ENCODE results near the gene OXGR1. TPM values are rescaled to one million over a fixed set of nuclear protein-coding genes. Genes with fewer than 3 reads are reported as not detected.

OXGR1 gene
- total and polyA plus RNA-seq, 2 of the 8 experiments (the other 6 are each of a cell fraction or from before 2014, with no cell fraction given), result 0.34 to 1.8 TPM

DNA sequence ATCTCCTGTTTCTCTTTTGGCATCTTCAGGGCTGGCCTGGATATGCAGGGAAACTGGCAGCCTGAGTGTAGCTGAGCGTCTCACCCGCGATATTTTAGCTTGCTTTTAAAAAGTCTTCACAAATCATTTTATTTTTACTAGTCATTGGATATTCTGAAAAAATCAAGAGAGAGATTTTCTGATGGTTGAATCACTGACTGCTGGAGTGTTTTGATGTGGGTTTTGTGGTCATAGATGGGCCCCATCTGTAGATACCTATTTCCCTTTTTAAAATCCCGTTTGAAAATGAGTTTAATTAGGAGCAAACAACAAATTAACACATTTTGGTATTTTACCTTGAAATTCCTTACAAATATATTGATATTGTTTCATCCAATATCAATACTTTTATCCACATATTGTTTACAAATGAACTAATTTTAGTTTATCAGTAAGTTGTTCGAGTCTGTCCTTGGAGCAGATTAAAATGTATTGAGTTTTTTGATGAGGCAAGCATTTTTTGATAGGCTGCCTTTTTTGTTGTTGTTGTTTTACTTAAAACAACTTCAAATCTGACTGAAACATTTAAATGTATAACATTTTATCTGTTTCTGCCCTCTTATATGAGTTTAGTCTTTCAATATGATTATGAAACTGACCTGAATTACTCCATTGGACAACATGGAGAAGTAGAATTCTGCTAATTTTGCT is 21.5 kb upstream of the OXGR1 start:
- H3K4ac ChIP-seq (replicated peaks; ENCODE audit: insufficient read length, low read depth, low read length), result no peak overlapping the region
- CTCF ChIA-PET (ENCODE audit: partially characterized antibody), result interaction anchor here (0.9 to 1.2 kb wide), 2 partner anchors 31 to 58 kb away, joined by 3 read pairs; no protein-coding TSS in a partner anchor
- POLR2A ChIA-PET (ENCODE audit: partially characterized antibody), result no interaction called here
- H3K27me3 ChIP-seq (replicated peaks in 1 of 4; ENCODE audit: control insufficient read depth in 3 of 4, extremely low read depth in 1 of 4, insufficient read depth in 3 of 4, low read length in 3 of 4), result no peaks in the 10 kb centered on the region; a peak in 1 of 7 replicates
- WGBS, 2 experiments (ENCODE audit: extremely low coverage in 1 of 2, insufficient coverage in 1 of 2, insufficient read length in 1 of 2, insufficient replicate concordance in 2 of 2, low coverage in 1 of 2, low lambda C conversion rate in 2 of 2, missing lambda C conversion rate in 1 of 2), result 94% methylated on average over 5 of the region's 5 CpGs; no CpG with 5 or more reads in 1 of the 2 experiments
- no peak overlapping the region for H4K8ac ChIP-seq (ENCODE audit: extremely low read depth, insufficient read depth, low read length)
- H3K4me1 ChIP-seq (replicated peaks in 1 of 4; ENCODE audit: control insufficient read depth in 3 of 4, insufficient read depth in 4 of 4, low read length in 3 of 4), result 0 out of 7 replicates have a peak, but pooled peaks cover 0 to 3% (median 0%) of the 10 kb centered on the region in 4 experiments
- H2BK120ac ChIP-seq (replicated peaks; ENCODE audit: low read depth, low read length), result no peak overlapping the region
- H3K4me3 ChIP-seq (ENCODE audit: extremely low read depth in 1 of 4, insufficient read depth in 2 of 4, low read depth in 3 of 4, low read length in 4 of 4), result no peak overlapping the region
- no peak overlapping the region for H2BK15ac ChIP-seq (ENCODE audit: low read length)
- H3K23ac ChIP-seq (ENCODE audit: insufficient read length), result no peak overlapping the region
- no peak overlapping the region for H3K18ac ChIP-seq (ENCODE audit: extremely low read depth, low read length)
- H3K56ac ChIP-seq (replicated peaks; ENCODE audit: insufficient read length, low read depth, low read length), result no peak overlapping the region
- H2BK5ac ChIP-seq (ENCODE audit: low read depth, low read length), result no peak overlapping the region
- no peak overlapping the region for H2BK12ac ChIP-seq (ENCODE audit: low read depth, low read length)
- TF ChIP-seq MAFK (IDR thresholded peaks at IDR 0.05; ENCODE audit: low read depth, low read length) (peak; percentile 76; the same call in 1 of the 2 replicates), CREB1 (IDR thresholded peaks at IDR 0.05) (no peak)
- H4K91ac ChIP-seq (replicated peaks; ENCODE audit: insufficient read length, low read length), result no peak overlapping the region
- H2AFZ ChIP-seq (ENCODE audit: low read length), result no peak overlapping the region
- FAIRE-seq (no peak), DNase-seq (ENCODE audit: low read depth in 1 of 2, low spot score in 2 of 2) (no peak)
- H3K23me2 ChIP-seq (ENCODE audit: low read depth, low read length), result no peaks in the 10 kb centered on the region
- H3K9me3 ChIP-seq (ENCODE audit: insufficient read depth in 2 of 2, low read depth in 1 of 2, low read length in 1 of 2), result no peaks in the 10 kb centered on the region
- H3K4me2 ChIP-seq (ENCODE audit: insufficient read depth in 1 of 2, low read depth in 2 of 2, low read length in 2 of 2), result no peak overlapping the region
- H4K5ac ChIP-seq (ENCODE audit: insufficient read length, low read depth, low read length), result no peak overlapping the region
- H2AK5ac ChIP-seq (ENCODE audit: low read depth, low read length), result no peak overlapping the region
- H3K14ac ChIP-seq (ENCODE audit: insufficient read length), result no peak overlapping the region
- H3K27ac ChIP-seq (ENCODE audit: low read depth, low read length), result no peak overlapping the region
- no peaks in the 10 kb centered on the region for H3K79me1 ChIP-seq (ENCODE audit: low read depth, low read length)
- no peaks in the 10 kb centered on the region for H4K20me1 ChIP-seq (replicated peaks in 1 of 2; ENCODE audit: control insufficient read depth in 1 of 2, insufficient read depth in 2 of 2, low read length in 2 of 2)
- H2BK20ac ChIP-seq (ENCODE audit: low read length), result no peak overlapping the region
- no peak overlapping the region for H3K9ac ChIP-seq (replicated peaks in 1 of 4; ENCODE audit: extremely low read depth in 1 of 4, low read depth in 3 of 4, low read length in 3 of 4)
- no peaks in the 10 kb centered on the region for H3K36me3 ChIP-seq (ENCODE audit: control insufficient read depth in 2 of 4, insufficient read depth in 4 of 4, low read length in 3 of 4)
- H3K79me2 ChIP-seq (ENCODE audit: control insufficient read depth in 1 of 2, insufficient read depth in 2 of 2, low read length in 2 of 2), result no peaks in the 10 kb centered on the region
